Calu3 (cell line): Measurements from ENCODE around the gene ALK. TPM values are rescaled to one million over a fixed set of nuclear protein-coding genes. Genes with fewer than 3 reads are reported as not detected.

ENCODE experiments used
- BruUV-seq: library from RNA; stranded (reverse); fragments of 400-500 nt; replicated peaks from 2 replicates; lab custom pipeline; 2021; lab: Mats Ljungman, UMichigan
- CTCF ChIA-PET: fragments of 300-600 bp; sonication (Branson Sonifier 250); formaldehyde crosslinking; loops from one replicate; lab custom pipeline; 2022; ENCODE audit warnings: antibody characterized with exemption; lab: Charles Lee
- DNase-seq: peaks from one replicate; pipeline ENCODE4 v3.0.0; 2022
- H3K27ac Mint-ChIP-seq: one replicate; pipeline ENCODE4 v1.8.0; 2022; ENCODE audit warnings: mixed read lengths; ENCODE audit not compliant: unreplicated experiment
- H3K27me3 Mint-ChIP-seq: one replicate; pipeline ENCODE4 v1.8.0; 2022; ENCODE audit warnings: mixed read lengths; ENCODE audit not compliant: unreplicated experiment
- H3K36me3 Mint-ChIP-seq: one replicate; pipeline ENCODE4 v1.8.0; 2022; ENCODE audit warnings: mild to moderate bottlenecking, moderate library complexity, mixed read lengths; ENCODE audit not compliant: insufficient read depth, unreplicated experiment
- H3K4me1 Mint-ChIP-seq: one replicate; pipeline ENCODE4 v1.8.0; 2022; ENCODE audit warnings: mild to moderate bottlenecking, low read depth, mixed read lengths; ENCODE audit not compliant: unreplicated experiment
- H3K4me3 Mint-ChIP-seq: one replicate; pipeline ENCODE4 v1.8.0; 2022; ENCODE audit warnings: mild to moderate bottlenecking, low read depth, moderate library complexity, mixed read lengths; ENCODE audit not compliant: unreplicated experiment
- H3K9me3 Mint-ChIP-seq: one replicate; pipeline ENCODE4 v1.8.0; 2022; ENCODE audit warnings: low read depth, mixed read lengths; ENCODE audit not compliant: unreplicated experiment
- CTCF ChIP-seq: fragments of 200-600 bp; IDR thresholded peaks from one replicate; pipeline ENCODE4 v1.8.0; 2022; ENCODE audit warnings: antibody characterized with exemption; ENCODE audit not compliant: unreplicated experiment
- intact Hi-C: fragments of 100-400 bp; cut with micrococcal nuclease; formaldehyde crosslinking; loops from one replicate; pipeline ENCODE4 v1.10.0; 2022; ENCODE audit not compliant: unreplicated experiment
- total RNA-seq: library from RNA; stranded (reverse); gene quantifications from 2 replicates; pipeline ENCODE4 v1.2.3, GENCODE V29; 2022

The ALK gene
- total RNA-seq, 1 experiment from 2014 or later: not detected

- CTCF ChIA-PET: no interaction called here
- intact Hi-C loops: no loop called here
- no peak for TF ChIP-seq CTCF
- Mint-ChIP-seq H3K27me3 (peaks cover 100% of the 10 kb centered on the region), H3K36me3 (no peaks in the 10 kb centered on the region), H3K4me3 (no peak overlapping the region), H3K9me3 (no peaks in the 10 kb centered on the region), H3K4me1 (no peaks in the 10 kb centered on the region), H3K27ac (no peak overlapping the region)
- no peak for DNase-seq
- no TSS peak for BruUV-seq
Observed at GRCh38 chr2:29394311-29394980, 526.9 kb downstream of the ALK start.

- intact Hi-C loops: no loop called here
- TF ChIP-seq CTCF: no peak
- no peak overlapping the region for H3K4me3 Mint-ChIP-seq
- no peak for DNase-seq
- H3K27ac Mint-ChIP-seq: no peak overlapping the region
- no peaks in the 10 kb centered on the region for H3K36me3 Mint-ChIP-seq
- no peaks in the 10 kb centered on the region for H3K4me1 Mint-ChIP-seq
- peaks cover 100% of the 10 kb centered on the region for H3K27me3 Mint-ChIP-seq
- H3K9me3 Mint-ChIP-seq: no peaks in the 10 kb centered on the region
- CTCF ChIA-PET: no interaction called here
- no TSS peak for BruUV-seq
Observed at GRCh38 chr2:29393676-29394075, 527.7 kb downstream of the ALK start.

- H3K27ac Mint-ChIP-seq: no peak overlapping the region
- BruUV-seq: no TSS peak
- no peak for TF ChIP-seq CTCF
- peaks cover 100% of the 10 kb centered on the region for H3K27me3 Mint-ChIP-seq
- no peaks in the 10 kb centered on the region for H3K9me3 Mint-ChIP-seq
- DNase-seq: no peak
- intact Hi-C loops: no loop called here
- H3K4me1 Mint-ChIP-seq: no peaks in the 10 kb centered on the region
- H3K36me3 Mint-ChIP-seq: no peaks in the 10 kb centered on the region
- CTCF ChIA-PET: interaction anchor here (0.6 kb wide), 1 partner anchor 1988 kb away, joined by 3 read pairs; no protein-coding TSS in a partner anchor
- H3K4me3 Mint-ChIP-seq: no peak overlapping the region
Observed at GRCh38 chr2:29392774-29393173, 528.6 kb downstream of the ALK start.

GRCh38 chr2:29390136-29390535 is 531.2 kb downstream of the ALK start:
- no peak for TF ChIP-seq CTCF
- CTCF ChIA-PET: no interaction called here
- no peak overlapping the region for H3K4me3 Mint-ChIP-seq
- DNase-seq: no peak
- intact Hi-C loops: no loop called here
- no peaks in the 10 kb centered on the region for H3K36me3 Mint-ChIP-seq
- no peaks in the 10 kb centered on the region for H3K4me1 Mint-ChIP-seq
- peaks cover 99% of the 10 kb centered on the region for H3K27me3 Mint-ChIP-seq
- H3K9me3 Mint-ChIP-seq: no peaks in the 10 kb centered on the region
- BruUV-seq: no TSS peak
- no peak overlapping the region for H3K27ac Mint-ChIP-seq
